Testis (tissue), 2 donors: ENCODE measurements around the gene GLDN.

Experiments
- POLR2A ChIP-seq: fragments of 450-650 bp; IDR thresholded peaks from one replicate; pipeline ENCODE4 v1.6.1; 2017; ENCODE audit warnings: antibody characterized with exemption, mild to moderate bottlenecking, moderate library complexity
- TF ChIP-seq, protein P1 (sequence below), 3 experiments: fragments of 450-650 bp in 2 of 3; fragments of 200-600 bp in 1 of 3; sonication (generic) in 1 of 3; IDR thresholded peaks; one replicate each; pipeline ENCODE4 v1.5.1; 2016 to 2019; ENCODE audit warnings: antibody characterized with exemption in 3 of 3, mild to moderate bottlenecking in 2 of 3, moderate library complexity in 1 of 3

DNA sequence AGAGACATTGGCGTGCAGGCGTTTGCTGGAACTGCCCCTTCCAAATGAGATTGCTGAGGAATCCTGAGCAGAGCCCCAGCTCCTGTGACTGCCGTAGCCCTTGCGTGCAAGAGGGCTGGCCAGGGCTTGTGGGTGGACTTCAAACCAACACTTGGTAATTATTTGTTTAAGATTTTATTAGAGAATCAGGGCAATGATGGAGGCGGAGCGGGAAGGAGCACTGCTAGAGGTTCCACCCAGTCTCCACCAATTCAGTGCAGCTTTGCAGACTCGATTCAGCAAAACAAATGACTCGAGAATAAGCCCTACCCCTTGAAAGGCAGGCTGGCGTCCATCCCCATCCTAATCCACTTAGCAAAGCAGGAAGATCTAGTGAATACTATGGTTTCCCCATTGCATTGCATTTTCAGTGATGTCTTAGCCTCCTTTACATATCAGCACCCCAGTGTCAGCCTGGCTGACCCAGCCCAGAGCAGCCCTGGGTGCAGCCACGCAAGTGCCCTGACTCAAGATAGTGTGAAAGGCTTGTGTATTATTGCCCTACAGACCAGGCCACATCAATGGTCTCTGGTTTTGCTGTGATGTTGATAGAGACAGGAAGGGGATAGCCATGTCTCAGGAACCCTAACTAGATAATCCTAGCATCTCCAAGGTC, 26.0 kb downstream of the GLDN start:
- TF ChIP-seq, protein P1, sequence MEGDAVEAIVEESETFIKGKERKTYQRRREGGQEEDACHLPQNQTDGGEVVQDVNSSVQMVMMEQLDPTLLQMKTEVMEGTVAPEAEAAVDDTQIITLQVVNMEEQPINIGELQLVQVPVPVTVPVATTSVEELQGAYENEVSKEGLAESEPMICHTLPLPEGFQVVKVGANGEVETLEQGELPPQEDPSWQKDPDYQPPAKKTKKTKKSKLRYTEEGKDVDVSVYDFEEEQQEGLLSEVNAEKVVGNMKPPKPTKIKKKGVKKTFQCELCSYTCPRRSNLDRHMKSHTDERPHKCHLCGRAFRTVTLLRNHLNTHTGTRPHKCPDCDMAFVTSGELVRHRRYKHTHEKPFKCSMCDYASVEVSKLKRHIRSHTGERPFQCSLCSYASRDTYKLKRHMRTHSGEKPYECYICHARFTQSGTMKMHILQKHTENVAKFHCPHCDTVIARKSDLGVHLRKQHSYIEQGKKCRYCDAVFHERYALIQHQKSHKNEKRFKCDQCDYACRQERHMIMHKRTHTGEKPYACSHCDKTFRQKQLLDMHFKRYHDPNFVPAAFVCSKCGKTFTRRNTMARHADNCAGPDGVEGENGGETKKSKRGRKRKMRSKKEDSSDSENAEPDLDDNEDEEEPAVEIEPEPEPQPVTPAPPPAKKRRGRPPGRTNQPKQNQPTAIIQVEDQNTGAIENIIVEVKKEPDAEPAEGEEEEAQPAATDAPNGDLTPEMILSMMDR (IDR thresholded peaks at IDR 0.05), result no peak
- no peak for TF ChIP-seq POLR2A
